Panc1 (cell line): ENCODE measurements around the gene NEAT1.

Source experiments
- CTCF ChIP-seq: fragments of 450-650 bp; IDR thresholded peaks from 2 replicates; pipeline ENCODE4 v1.5.1; 2017; ENCODE audit warnings: mild to moderate bottlenecking
- POLR2AphosphoS5 ChIP-seq: IDR thresholded peaks from 2 replicates; pipeline ENCODE4 v1.6.1; 2012; ENCODE audit warnings: mild to moderate bottlenecking, low read depth, low read length, moderate library complexity
- SIN3A ChIP-seq: IDR thresholded peaks from 2 replicates; pipeline ENCODE4 v1.6.1; 2012; ENCODE audit warnings: low read depth, mild to moderate bottlenecking, low read length, moderate library complexity, borderline replicate concordance; ENCODE audit not compliant: insufficient read depth

GRCh38 chr11:65459552-65459951, 37.0 kb downstream of the NEAT1 start:
- TF ChIP-seq CTCF (no peak), POLR2AphosphoS5 (no peak), SIN3A (no peak)
